ENCODE results near the gene UBE2L5. TPM values are rescaled to one million over a fixed set of nuclear protein-coding genes. Genes with fewer than 3 reads are reported as not detected.

UBE2L5 gene
- not detected in 2 replicates for total RNA-seq (ENCODE audit: low replicate concordance)
- long read RNA-seq = 0 reads

DNA sequence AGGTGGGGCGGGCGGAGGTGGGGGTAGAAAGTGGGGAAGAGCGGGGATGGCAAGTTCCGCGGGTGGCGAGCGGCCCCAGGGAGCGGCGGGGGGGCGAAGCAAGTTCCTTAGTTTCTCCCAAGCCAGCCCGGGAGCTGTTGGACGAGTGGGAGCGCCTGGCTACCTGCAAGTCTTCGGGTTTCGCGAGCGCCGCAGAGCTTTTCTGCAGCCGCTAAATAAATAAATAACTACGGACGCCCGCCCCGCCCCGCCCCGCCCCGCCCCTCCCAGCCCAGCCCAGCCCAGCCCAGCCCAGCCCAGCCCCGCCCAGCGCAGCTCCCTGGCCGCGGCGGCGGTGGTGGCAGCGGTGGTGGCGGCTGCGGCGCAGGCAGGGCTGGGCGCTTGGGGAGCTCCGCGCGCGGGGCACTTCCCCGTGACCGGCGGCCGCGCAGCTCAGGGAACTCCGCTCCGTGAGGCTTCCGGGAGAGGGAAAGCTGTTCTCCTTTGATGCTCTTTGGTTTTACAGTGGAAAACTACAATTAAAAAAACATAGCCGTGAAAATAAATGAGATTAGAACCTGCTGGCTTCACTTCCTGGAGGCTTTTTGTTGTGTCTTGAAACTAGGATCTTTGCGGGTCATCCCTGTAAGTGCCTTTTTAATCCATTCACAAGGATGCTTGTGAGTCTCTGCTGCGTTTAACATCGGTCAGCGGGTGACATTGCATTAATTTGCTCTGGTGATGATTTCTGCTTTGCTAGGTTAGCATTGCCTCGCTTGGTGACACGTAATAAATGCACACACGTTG lies at the start of gene UBE2L5:
UBE2L5 (plus strand) TSS at position 440 of the 786 bp plus-strand sequence. CDS start 5,498 bp downstream, outside the sequence.
- TF ChIP-seq, protein P1, sequence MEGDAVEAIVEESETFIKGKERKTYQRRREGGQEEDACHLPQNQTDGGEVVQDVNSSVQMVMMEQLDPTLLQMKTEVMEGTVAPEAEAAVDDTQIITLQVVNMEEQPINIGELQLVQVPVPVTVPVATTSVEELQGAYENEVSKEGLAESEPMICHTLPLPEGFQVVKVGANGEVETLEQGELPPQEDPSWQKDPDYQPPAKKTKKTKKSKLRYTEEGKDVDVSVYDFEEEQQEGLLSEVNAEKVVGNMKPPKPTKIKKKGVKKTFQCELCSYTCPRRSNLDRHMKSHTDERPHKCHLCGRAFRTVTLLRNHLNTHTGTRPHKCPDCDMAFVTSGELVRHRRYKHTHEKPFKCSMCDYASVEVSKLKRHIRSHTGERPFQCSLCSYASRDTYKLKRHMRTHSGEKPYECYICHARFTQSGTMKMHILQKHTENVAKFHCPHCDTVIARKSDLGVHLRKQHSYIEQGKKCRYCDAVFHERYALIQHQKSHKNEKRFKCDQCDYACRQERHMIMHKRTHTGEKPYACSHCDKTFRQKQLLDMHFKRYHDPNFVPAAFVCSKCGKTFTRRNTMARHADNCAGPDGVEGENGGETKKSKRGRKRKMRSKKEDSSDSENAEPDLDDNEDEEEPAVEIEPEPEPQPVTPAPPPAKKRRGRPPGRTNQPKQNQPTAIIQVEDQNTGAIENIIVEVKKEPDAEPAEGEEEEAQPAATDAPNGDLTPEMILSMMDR (conservative IDR thresholded peaks at IDR 0.05) = no peak
- H3K4me3 Mint-ChIP-seq = peak within 1 kb of the TSS; percentile 92
- H3K9me3 Mint-ChIP-seq = no peaks in the 10 kb centered on the region
- H3K36me3 Mint-ChIP-seq = no peaks in the 10 kb centered on the region
- H3K27ac Mint-ChIP-seq = peak within 1 kb of the TSS; percentile 86
- peak; percentile 82 for DNase-seq (ENCODE audit: extremely low spot score, unreplicated experiment)
- peaks cover 35% of the 10 kb centered on the region for H3K27me3 Mint-ChIP-seq
- H3K4me1 Mint-ChIP-seq (ENCODE audit: unreplicated experiment) = peaks cover 22% of the 10 kb centered on the region

DNA sequence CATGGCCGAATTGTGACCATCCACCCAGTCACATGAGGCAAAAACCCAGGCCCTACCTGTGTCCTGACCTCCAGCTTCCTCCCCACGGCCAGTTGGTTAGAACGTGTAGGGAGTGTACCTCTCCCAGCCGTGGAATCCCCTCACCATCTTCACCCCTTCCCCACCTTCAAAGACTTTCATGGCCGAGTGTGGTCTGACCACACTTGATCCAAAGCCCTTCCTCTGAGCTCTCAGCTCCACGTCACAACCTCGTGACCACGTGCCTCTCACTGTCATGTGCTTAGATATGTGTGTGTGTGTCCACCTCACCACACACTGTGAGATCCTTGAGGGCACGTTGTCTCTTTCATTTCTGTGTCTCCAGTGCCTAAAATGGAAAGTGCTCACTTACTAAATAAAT lies 48.6 kb upstream of the UBE2L5 start:
- Mint-ChIP-seq H3K27me3 (no peaks in the 10 kb centered on the region), H3K4me3 (no peak overlapping the region), H3K4me1 (ENCODE audit: unreplicated experiment) (peaks cover 13% of the 10 kb centered on the region), H3K36me3 (no peaks in the 10 kb centered on the region), H3K27ac (no peak overlapping the region), H3K9me3 (no peaks in the 10 kb centered on the region)
- no peak for DNase-seq (ENCODE audit: extremely low spot score, unreplicated experiment)
- TF ChIP-seq, protein P1 (conservative IDR thresholded peaks at IDR 0.05) = no peak

DNA sequence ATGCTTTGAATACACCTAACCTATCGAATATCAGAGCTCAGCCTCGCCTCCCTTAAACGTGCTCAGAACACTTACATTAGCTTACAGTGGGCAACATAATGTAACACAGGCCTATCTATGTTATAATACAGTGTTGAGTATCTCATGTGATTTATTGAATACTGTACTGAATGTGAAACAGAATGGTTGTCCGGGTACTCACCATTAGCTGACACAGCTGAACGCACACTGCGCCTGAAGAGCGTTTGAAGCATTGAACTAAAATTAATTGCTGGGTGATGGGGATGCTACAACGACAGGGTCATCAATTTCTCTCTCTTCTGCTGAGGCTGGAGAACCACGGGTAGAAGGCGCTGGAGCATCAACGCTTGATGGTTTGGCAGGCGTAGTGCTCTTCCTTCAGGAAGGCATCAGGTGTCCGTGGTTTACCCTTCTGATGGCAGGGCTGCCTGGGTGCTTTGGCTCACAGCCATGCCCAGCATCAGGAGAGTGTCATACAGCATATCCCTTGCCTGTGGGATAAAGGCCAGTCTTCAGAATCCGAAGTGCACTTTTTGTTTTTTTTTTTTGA lies 46.9 kb upstream of the UBE2L5 start:
- H3K4me3 Mint-ChIP-seq = no peak overlapping the region
- H3K36me3 Mint-ChIP-seq = no peaks in the 10 kb centered on the region
- no peak for DNase-seq (ENCODE audit: extremely low spot score, unreplicated experiment)
- H3K27me3 Mint-ChIP-seq = no peaks in the 10 kb centered on the region
- TF ChIP-seq, protein P1 (conservative IDR thresholded peaks at IDR 0.05) = no peak
- no peak overlapping the region for H3K27ac Mint-ChIP-seq
- H3K4me1 Mint-ChIP-seq (ENCODE audit: unreplicated experiment) = peaks cover 10% of the 10 kb centered on the region
- no peaks in the 10 kb centered on the region for H3K9me3 Mint-ChIP-seq

DNA sequence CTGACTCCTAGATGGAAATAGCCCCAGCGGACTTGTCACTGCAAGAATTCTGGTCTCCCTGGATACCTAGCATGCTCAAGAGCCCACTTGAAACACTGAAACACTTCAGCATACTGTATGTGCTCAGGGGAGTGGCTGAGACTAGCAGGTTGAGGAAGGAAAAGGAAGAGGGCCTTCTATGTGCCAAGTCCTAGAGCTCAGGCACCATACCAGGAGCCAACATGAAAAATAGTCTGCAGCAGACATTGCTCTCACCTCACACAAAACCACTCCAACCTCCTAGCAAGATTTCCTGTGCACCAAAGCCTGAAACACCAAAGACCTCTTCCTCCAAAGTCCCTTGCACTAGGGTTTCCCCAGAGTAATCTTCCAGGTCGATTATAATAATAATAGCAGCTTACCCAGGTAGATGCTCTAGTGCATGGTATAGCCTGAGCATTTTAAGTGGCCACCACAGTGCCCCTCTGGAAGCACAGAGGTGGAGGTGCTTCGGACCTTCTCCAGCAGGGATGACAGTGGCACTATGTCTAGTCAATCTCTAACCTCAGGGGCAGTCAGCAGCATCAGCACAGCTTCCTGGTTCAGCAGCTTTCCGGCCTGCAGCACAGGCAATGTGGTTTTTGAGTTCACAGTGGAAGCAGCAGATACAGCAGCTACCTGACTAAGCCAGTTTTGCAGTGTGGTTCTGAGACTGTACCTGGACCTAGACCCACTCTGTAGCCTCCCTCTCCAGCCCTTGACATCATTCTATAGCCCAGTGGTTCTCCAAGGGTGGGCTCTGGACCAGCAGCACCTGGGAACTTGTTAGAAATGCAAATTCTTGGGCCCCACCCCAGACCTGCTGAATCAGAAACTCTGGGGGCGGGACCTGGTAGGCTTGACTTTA lies 45.6 kb upstream of the UBE2L5 start:
- H3K4me1 Mint-ChIP-seq (ENCODE audit: unreplicated experiment) = peaks cover 10% of the 10 kb centered on the region
- no peaks in the 10 kb centered on the region for H3K36me3 Mint-ChIP-seq
- no peaks in the 10 kb centered on the region for H3K27me3 Mint-ChIP-seq
- H3K9me3 Mint-ChIP-seq = no peaks in the 10 kb centered on the region
- no peak overlapping the region for H3K27ac Mint-ChIP-seq
- no peak for DNase-seq (ENCODE audit: extremely low spot score, unreplicated experiment)
- TF ChIP-seq, protein P1 (conservative IDR thresholded peaks at IDR 0.05) = no peak
- H3K4me3 Mint-ChIP-seq = no peak overlapping the region

DNA sequence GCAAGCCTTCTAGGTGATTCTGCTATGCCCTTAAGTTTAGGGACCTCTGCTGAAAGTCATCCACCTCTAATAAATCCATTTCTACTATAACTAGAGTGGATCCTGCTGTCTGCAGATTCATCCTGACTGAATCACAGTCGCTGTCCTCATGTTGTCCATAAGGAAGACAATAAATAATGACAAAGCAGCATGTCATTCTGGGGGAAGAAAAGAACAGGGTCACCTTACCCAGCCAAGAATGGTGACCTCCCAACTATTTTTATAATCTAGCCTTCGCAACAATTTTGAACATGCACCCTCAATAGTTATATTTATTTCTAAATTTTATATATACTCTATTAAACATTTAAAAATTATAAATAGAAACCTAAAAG lies 45.0 kb upstream of the UBE2L5 start:
- H3K27me3 Mint-ChIP-seq = no peaks in the 10 kb centered on the region
- no peak for DNase-seq (ENCODE audit: extremely low spot score, unreplicated experiment)
- H3K36me3 Mint-ChIP-seq = no peaks in the 10 kb centered on the region
- peaks cover 5% of the 10 kb centered on the region for H3K4me1 Mint-ChIP-seq (ENCODE audit: unreplicated experiment)
- no peaks in the 10 kb centered on the region for H3K9me3 Mint-ChIP-seq
- no peak overlapping the region for H3K4me3 Mint-ChIP-seq
- no peak overlapping the region for H3K27ac Mint-ChIP-seq
- TF ChIP-seq, protein P1 (conservative IDR thresholded peaks at IDR 0.05) = no peak
